ENCODE measurements around the gene ARHGAP21.

Gene ARHGAP21

DNA sequence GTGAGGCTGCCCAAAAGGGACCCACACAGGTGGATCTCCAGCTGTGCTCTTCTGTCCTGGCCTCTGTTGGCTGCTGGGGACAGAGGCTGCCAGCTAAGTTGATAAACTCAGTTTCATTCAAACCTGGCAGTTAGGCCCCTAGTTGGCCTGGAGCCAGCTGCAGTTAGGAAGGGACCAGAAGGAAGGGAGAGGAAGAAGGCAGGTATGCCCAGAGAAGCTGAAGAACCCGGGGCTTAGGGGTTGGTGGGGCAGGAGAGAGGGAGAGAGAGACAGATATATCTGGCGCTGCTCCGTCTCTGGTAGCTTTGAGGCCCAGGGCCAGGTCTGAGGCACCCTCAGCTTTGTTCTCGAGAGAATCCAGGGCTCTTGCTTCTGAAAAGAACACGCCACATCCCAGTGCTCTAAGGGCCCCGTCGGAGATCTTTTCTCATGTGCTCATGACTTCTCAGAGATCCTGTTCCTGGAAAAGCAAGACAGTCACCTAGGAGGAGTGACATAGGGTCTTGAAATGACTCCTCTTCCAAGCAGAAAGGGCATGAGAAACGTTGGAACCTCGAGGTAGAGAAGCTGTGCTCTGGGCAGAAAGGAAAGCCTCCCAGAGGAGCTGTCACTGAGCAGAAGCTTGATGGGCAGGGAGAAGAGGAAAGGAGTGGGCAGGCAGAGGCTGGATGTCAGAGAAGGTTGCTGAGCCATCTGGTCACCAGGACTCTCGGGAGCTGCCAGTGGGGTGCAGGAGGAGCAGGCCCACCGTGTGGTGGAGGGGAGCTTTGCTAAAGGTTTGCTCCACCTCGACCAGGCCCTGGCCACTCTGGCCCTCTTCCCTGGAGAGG lies 153.6 kb downstream of the ARHGAP21 start:
- no peak for DNase-seq

GRCh38 chr10:24569330-24569796 lies 154.3 kb downstream of the ARHGAP21 start:
- no peak for DNase-seq

DNA sequence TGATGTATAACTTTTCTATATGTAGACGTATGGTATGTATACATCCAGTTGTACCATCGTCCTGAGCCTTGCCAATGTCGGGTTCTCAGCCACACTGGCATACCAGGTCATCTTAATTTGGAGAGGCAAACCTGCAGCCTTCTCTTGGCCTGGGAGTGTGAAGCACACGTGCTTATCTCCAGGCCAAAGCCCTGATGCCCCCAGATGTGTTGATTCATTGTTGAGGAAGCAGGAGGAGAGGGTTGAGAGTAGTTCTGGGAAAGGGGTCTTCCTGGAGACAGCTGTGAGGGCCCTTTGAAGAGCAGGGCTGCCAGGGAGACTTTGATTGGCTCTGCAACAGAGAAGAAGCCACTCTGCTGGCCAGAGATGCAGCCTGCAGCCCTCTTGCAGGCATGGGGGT lies 155.6 kb downstream of the ARHGAP21 start:
- no peak for DNase-seq

DNA sequence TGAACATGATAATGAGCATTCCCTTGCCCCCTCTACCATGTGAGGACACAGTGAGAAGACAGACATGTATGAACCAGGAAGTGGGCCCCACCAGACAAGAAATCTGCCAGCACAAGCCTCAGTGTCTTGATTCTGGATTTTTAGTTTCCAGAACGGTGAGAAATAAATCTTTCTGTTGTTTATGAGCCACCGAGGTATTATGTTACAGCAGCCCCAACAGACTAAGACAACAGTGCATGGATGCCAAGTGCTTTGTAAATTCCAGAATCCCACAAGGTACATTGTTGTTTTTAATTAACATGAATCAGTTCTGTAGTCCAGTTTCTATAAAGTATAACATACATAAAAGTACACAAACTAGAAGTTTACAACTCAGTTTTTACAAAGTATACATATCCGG lies 162.2 kb downstream of the ARHGAP21 start:
- DNase-seq: no peak

DNA sequence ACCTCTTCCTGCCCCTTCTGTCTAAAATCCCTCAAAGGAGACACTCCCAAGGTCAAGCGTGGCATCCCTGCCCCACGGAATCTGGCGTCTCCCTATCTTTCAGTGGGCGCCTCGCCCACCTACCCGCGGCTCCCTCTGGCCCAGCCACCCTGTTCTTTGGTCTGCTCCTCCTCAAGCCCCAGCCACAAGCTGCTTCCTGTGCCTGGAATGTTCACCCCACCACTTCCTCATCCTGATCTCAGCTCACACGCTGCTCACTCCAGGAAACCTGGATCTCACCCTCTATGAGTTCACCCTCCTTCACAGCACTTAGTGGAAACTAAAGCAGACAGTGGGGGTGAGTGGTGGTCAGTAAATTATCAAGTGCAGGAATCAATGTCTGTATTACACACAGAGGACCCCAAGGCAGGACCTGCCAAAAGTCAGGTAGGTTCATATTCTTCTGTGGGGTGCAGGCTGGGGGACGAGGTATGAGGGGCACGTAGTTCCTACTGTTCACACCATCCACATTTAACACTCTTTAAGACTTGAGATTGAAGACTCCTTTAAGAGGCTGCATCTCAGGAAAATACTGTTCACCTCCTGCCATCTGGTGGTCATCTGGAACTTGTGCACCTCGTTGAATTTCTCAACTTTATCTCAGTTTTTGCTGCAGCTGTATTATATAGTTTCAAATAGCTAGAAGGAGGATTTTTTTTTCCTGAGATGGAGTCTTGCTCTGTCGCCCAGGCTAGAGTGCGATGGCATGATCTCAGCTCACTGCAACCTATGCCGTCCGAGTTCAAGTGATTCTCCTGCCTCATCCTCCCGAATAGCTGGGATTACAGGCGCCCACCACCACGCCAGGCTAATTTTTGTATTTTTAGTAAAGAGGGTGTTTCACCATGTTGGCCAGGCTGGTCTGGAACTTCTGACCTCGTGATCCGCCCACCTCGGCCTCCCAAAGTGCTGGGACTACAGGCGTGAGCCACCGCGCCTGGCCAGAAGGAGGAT lies 166.6 kb downstream of the ARHGAP21 start:
- no peak for DNase-seq

- DNase-seq: no peak
These were observed 167.4 kb downstream of the ARHGAP21 start for GRCh38 chr10:24556126-24556749.

- DNase-seq: no peak
These were observed 169.7 kb downstream of the ARHGAP21 start for GRCh38 chr10:24554036-24554435.

DNA sequence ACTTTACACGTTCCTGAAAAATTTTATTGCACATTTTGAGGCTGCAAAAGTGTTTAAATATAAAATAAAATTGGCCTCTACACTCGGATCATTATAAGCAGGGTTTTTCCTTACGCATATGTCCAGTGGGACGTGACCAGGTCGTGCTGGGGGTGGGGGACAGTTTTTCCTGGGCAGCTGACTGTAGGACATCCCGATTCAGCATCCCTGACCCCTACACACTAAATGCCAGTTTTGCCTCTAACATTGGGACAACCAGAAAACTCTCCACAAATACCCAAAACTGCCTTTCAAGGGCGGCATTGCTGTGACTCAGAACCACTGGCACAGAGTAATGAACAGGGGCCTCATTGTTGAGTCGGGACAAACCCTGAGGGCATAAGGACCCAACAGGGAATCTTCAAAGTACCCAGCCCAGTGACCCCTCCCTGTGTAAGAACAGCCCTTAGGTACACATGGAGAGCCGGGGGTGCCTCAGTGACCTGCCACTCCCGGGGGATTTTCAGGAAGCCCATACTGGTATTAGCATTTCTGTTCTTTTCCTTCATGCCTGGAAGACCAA lies 170.6 kb downstream of the ARHGAP21 start:
- DNase-seq: no peak

- no peak for DNase-seq
These were observed 171.2 kb downstream of the ARHGAP21 start for GRCh38 chr10:24552346-24553016.

DNA sequence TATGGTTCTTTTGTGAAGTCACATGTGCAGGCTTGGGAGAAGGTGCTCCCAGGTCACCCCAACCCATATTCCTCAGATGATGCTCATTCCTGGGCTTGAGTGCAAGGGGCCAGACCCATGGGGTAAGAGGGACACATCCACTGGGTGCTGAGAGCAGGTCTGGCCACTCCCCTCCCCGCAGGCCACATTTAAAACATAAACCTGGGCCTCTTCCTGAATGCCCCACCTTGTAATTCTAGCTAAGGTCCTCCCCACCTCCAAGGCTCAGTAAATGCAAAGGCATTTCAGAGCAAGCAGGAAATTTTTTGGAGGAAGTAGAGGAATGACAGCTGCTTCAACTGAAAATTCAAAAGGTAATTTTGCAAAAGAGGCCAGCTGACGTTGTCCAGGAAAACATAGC lies 172.5 kb downstream of the ARHGAP21 start:
- DNase-seq: no peak

- no peak for DNase-seq
These were observed 173.0 kb downstream of the ARHGAP21 start for GRCh38 chr10:24550680-24551079.

DNA sequence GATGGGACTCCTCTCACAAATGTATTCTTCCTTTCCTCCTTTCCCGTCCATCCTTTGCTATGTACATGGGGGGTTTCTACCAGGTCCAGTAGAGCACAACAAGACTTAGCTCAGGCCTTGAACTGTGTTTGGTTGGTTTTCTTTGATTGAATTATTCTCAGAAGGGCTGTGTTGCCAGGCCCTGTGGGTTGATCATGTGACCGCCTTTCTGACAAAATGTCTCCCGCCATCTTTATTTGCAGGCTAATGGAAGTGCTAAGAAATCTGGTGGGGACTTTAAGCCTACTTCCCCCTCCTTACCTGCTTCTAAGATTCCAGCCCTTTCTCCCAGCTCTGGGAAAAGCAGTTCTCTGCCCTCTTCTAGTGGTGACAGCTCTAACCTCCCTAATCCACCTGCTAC lies 178.1 kb downstream of the ARHGAP21 start:
- no peak for DNase-seq

DNA sequence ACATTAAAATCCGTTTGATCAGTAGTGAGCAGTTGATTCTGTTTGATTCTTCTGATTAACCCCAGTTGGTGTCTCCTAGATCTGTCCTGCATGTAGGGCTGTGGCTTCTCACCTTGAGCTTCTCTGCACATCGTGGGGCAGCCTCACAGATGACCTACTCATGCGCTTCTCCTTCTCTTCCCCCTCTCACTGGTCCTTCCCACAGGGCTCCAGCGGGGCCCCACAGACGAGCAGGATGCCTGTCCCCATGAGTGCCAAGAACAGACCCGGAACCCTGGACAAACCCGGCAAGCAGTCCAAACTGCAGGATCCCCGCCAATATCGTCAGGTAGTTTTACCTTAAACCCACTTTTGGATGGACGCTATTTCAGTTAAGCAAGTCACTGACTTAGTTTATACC lies 178.9 kb downstream of the ARHGAP21 start:
- no peak for DNase-seq

GRCh38 chr10:24542314-24543270 lies 181.1 kb downstream of the ARHGAP21 start:
- DNase-seq: no peak

DNA sequence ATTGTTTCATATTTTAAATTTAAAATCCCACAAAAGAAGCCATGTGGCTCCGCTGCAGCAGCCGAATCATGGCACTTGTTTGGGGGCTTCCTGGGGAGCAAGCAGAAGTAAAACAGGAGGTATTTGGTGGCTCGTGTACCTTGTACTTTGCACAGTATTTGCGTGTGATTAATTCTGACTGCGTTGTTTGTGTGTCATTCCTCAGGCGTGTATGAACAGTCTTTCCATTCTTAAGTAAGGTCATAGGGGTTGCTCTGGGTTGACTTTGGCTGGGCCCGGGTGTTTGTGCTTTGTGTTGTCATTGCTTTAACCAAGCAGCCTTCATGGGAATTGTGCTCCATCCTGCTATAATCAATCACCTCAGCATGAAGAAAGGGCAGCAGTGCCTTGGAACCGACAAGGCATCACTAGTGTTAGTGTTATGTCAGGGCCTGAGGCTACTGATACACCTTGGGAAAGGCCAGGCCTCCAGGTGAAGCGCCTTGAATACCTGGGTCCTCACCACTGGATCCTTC lies 182.4 kb downstream of the ARHGAP21 start:
- no peak for DNase-seq

GRCh38 chr10:24536636-24537035 lies 187.1 kb downstream of the ARHGAP21 start:
- DNase-seq: no peak

- no peak for DNase-seq
These were observed 189.7 kb downstream of the ARHGAP21 start for GRCh38 chr10:24533981-24534380.
